Loucy (cell line): Measurements from ENCODE around the gene AKAP13.

Experiments used
- H2AFZ ChIP-seq: fragments of 200-600 bp; sonication (generic); 2 replicates; pipeline ENCODE4 v1.6.0; 2016; ENCODE audit warnings: antibody characterized with exemption, mild to moderate bottlenecking, low read length, moderate library complexity
- H3F3A ChIP-seq: fragments of 200-600 bp; 2 replicates; pipeline ENCODE4 v1.6.0; 2016; ENCODE audit warnings: antibody characterized with exemption, low read depth, mild to moderate bottlenecking
- H3K27me3 ChIP-seq: fragments of 200-600 bp; sonication (generic); 2 replicates; pipeline ENCODE4 v1.6.1; 2014; ENCODE audit warnings: low read length, mild to moderate bottlenecking; ENCODE audit not compliant: insufficient read depth, poor library complexity, severe bottlenecking
- H3K36me3 ChIP-seq: fragments of 200-600 bp; sonication (generic); 2 replicates; pipeline ENCODE4 v1.6.1; 2016; ENCODE audit warnings: low read length; ENCODE audit not compliant: insufficient read depth
- H3K4me1 ChIP-seq: fragments of 200-600 bp; sonication (generic); 2 replicates; pipeline ENCODE4 v1.5.1; 2014; ENCODE audit warnings: low read length, mild to moderate bottlenecking; ENCODE audit not compliant: insufficient read depth, poor library complexity, severe bottlenecking
- H3K4me2 ChIP-seq: fragments of 200-600 bp; sonication (generic); 2 replicates; pipeline ENCODE4 v1.6.0; 2014; ENCODE audit warnings: antibody characterized with exemption, low read length, low read depth, mild to moderate bottlenecking; ENCODE audit not compliant: poor library complexity, severe bottlenecking
- H3K4me3 ChIP-seq: fragments of 200-600 bp; sonication (generic); 2 replicates; pipeline ENCODE4 v1.5.1; 2014; ENCODE audit warnings: low read length, mild to moderate bottlenecking, mixed read lengths; ENCODE audit not compliant: poor library complexity, severe bottlenecking
- H3K79me2 ChIP-seq: fragments of 200-600 bp; sonication (generic); 2 replicates; pipeline ENCODE4 v1.6.1; 2014; ENCODE audit warnings: low read length; ENCODE audit not compliant: insufficient read depth
- H3K9ac ChIP-seq: fragments of 200-600 bp; sonication (generic); 2 replicates; pipeline ENCODE4 v1.6.0; 2014; ENCODE audit warnings: mild to moderate bottlenecking, low read depth, low read length, moderate library complexity; ENCODE audit not compliant: poor library complexity, severe bottlenecking
- H3K9me2 ChIP-seq: fragments of 200-600 bp; sonication (generic); replicated peaks from 2 replicates; pipeline ENCODE4 v1.6.1; 2016; ENCODE audit warnings: low read depth, low read length, mixed read lengths
- H3K9me3 ChIP-seq: fragments of 200-600 bp; sonication (generic); 2 replicates; pipeline ENCODE4 v1.6.1; 2014; ENCODE audit warnings: mild to moderate bottlenecking, antibody characterized with exemption, low read length, low read depth; ENCODE audit not compliant: insufficient read depth
- H4K20me1 ChIP-seq: fragments of 200-600 bp; sonication (generic); 2 replicates; pipeline ENCODE4 v1.6.0; 2014; ENCODE audit warnings: antibody characterized with exemption, low read length, mild to moderate bottlenecking; ENCODE audit not compliant: insufficient read depth, poor library complexity, severe bottlenecking
- CTCF ChIP-seq: fragments of 200-600 bp; sonication (generic); conservative IDR thresholded peaks from 2 replicates; pipeline ENCODE4 v1.5.1; 2014; ENCODE audit warnings: mild to moderate bottlenecking, antibody characterized with exemption, low read length
- EZH2phosphoT487 ChIP-seq: fragments of 200-600 bp; IDR thresholded peaks from 2 replicates; pipeline ENCODE4 v1.6.1; 2018; ENCODE audit warnings: antibody characterized with exemption, mild to moderate bottlenecking, moderate library complexity, borderline replicate concordance

AKAP13 gene

GRCh38 chr15:85415783-85416182 is 35.4 kb downstream of the AKAP13 start:
- Histone ChIP-seq H3K4me1 (peaks cover 22% of the 10 kb centered on the region), H2AFZ (no peak overlapping the region), H3F3A (no peaks in the 10 kb centered on the region), H3K4me2 (no peak overlapping the region), H3K36me3 (no peaks in the 10 kb centered on the region), H4K20me1 (no peaks in the 10 kb centered on the region), H3K9me2 (no peaks in the 10 kb centered on the region), H3K79me2 (peaks cover 43% of the 10 kb centered on the region), H3K9ac (no peak overlapping the region), H3K9me3 (no peaks in the 10 kb centered on the region), H3K27me3 (no peaks in the 10 kb centered on the region), H3K4me3 (no peak overlapping the region)
- TF ChIP-seq CTCF (no peak), EZH2phosphoT487 (no peak)

- Histone ChIP-seq H3K9me2 (no peaks in the 10 kb centered on the region), H3K36me3 (no peaks in the 10 kb centered on the region), H3K4me3 (no peak overlapping the region), H3K9me3 (no peaks in the 10 kb centered on the region), H3K79me2 (peaks cover 47% of the 10 kb centered on the region), H3K27me3 (no peaks in the 10 kb centered on the region), H4K20me1 (no peaks in the 10 kb centered on the region), H3K9ac (no peak overlapping the region), H2AFZ (no peak overlapping the region), H3K4me2 (no peak overlapping the region), H3F3A (no peaks in the 10 kb centered on the region), H3K4me1 (peaks cover 35% of the 10 kb centered on the region)
- TF ChIP-seq CTCF (no peak), EZH2phosphoT487 (no peak)
Observed at GRCh38 chr15:85417276-85417675, 36.9 kb downstream of the AKAP13 start.

- no peak for TF ChIP-seq CTCF
- TF ChIP-seq EZH2phosphoT487: no peak
- no peak overlapping the region for H3K9ac ChIP-seq
- H3F3A ChIP-seq: no peaks in the 10 kb centered on the region
- peaks cover 24% of the 10 kb centered on the region for H3K4me1 ChIP-seq
- H3K9me2 ChIP-seq: no peaks in the 10 kb centered on the region
- H4K20me1 ChIP-seq: no peaks in the 10 kb centered on the region
- H3K9me3 ChIP-seq: no peaks in the 10 kb centered on the region
- no peak overlapping the region for H3K4me2 ChIP-seq
- H2AFZ ChIP-seq: no peak overlapping the region
- H3K79me2 ChIP-seq: peaks cover 37% of the 10 kb centered on the region
- H3K4me3 ChIP-seq: no peak overlapping the region
- H3K27me3 ChIP-seq: no peaks in the 10 kb centered on the region
- no peaks in the 10 kb centered on the region for H3K36me3 ChIP-seq
Observed at GRCh38 chr15:85419161-85419560, 38.8 kb downstream of the AKAP13 start.
